Activated CD8-positive, alpha-beta memory T cell treated with anti-CD3 and anti-CD28 coated beads, Interleukin-2, amount 50 U/mL, for 48 hours (primary cell): Measurements from ENCODE around the gene ARPC5L.
"Not testable (repeated sequence)": the region's sequence is repeated elsewhere in the genome, so short reads cannot be mapped to it uniquely, and the experiment has no call there.

Experiments
- DNase-seq: peaks from one replicate; pipeline ENCODE4 v3.0.0-alpha.2; 2020

The ARPC5L gene

GRCh38 chr9:124894741-124895170 lies 32.8 kb downstream of the ARPC5L start:
- DNase-seq, result no peak

- DNase-seq, result no peak
Measured at GRCh38 chr9:124897570-124898460, 35.9 kb downstream of the ARPC5L start.

GRCh38 chr9:124899845-124900244 lies 37.9 kb downstream of the ARPC5L start:
- no peak for DNase-seq

GRCh38 chr9:124906966-124907365 lies 45.0 kb downstream of the ARPC5L start:
- DNase-seq, result no peak

- peak; percentile 13 for DNase-seq
Measured at GRCh38 chr9:124908098-124908497, 46.2 kb downstream of the ARPC5L start.

GRCh38 chr9:124911766-124912165 lies 49.8 kb downstream of the ARPC5L start:
- DNase-seq, result no peak

GRCh38 chr9:124913378-124913777 lies 51.4 kb downstream of the ARPC5L start:
- DNase-seq, result no peak

- DNase-seq, result no peak
Measured at GRCh38 chr9:124914753-124915405, 52.9 kb downstream of the ARPC5L start.

DNA sequence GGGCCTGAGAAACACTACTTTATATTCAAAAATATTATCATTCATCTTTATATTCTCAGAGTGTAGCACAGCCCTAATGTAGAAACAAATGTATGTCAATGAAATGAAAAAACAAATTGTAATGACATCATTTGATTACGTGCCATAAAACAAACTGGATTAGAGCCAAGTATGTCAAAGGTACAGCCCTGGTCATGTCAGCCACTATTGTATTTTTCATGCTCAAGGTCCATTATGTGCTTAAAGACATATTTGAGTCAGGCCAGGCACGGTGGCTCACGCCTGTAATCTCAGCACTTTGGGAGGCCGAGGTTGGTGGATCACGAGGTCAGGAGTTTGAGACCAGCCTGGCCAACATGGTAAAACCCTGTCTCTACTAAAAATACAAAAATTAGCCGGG lies 58.5 kb downstream of the ARPC5L start:
- not testable (repeated sequence) for DNase-seq
